Activated CD8-positive, alpha-beta memory T cell treated with anti-CD3 and anti-CD28 coated beads, Interleukin-2, amount 50 U/mL, for 24 hours (primary cell): Measurements from ENCODE around the gene ILK.

Source experiments
- DNase-seq: peaks from one replicate; pipeline ENCODE4 v3.0.0-alpha.2; 2020; ENCODE audit errors: extremely low read depth

ILK gene

GRCh38 chr11:6621711-6622211, 18.2 kb downstream of the ILK start:
- DNase-seq: no peak

- no peak for DNase-seq
Observed at GRCh38 chr11:6622261-6623171, 18.9 kb downstream of the ILK start.

- DNase-seq: no peak
Observed at GRCh38 chr11:6623391-6624363, 20.1 kb downstream of the ILK start.

GRCh38 chr11:6625156-6625831, 21.7 kb downstream of the ILK start:
- DNase-seq: no peak

GRCh38 chr11:6625832-6626420, 22.4 kb downstream of the ILK start:
- no peak for DNase-seq

GRCh38 chr11:6626971-6627761, 23.6 kb downstream of the ILK start:
- no peak for DNase-seq

- DNase-seq: no peak
Observed at GRCh38 chr11:6627762-6628241, 24.2 kb downstream of the ILK start.

GRCh38 chr11:6628526-6628925, 25.0 kb downstream of the ILK start:
- DNase-seq: no peak

- DNase-seq: no peak
Observed at GRCh38 chr11:6629573-6629891, 26.0 kb downstream of the ILK start.

- DNase-seq: no peak
Observed at GRCh38 chr11:6629892-6630631, 26.5 kb downstream of the ILK start.

- no peak for DNase-seq
Observed at GRCh38 chr11:6630632-6631291, 27.2 kb downstream of the ILK start.

GRCh38 chr11:6631361-6631890, 27.9 kb downstream of the ILK start:
- DNase-seq: no peak

GRCh38 chr11:6632116-6633073, 28.8 kb downstream of the ILK start:
- no peak for DNase-seq

- DNase-seq: no peak
Observed at GRCh38 chr11:6633422-6634408, 30.1 kb downstream of the ILK start.

- DNase-seq: no peak
Observed at GRCh38 chr11:6634534-6634933, 31.0 kb downstream of the ILK start.

GRCh38 chr11:6635082-6635932, 31.7 kb downstream of the ILK start:
- no peak for DNase-seq
